ENCODE results near the gene C1QB.

GRCh38 chr1:22688466-22688865, 35.4 kb downstream of the C1QB start:
- no peak for TF ChIP-seq CTCF (IDR thresholded peaks at IDR 0.05)
- TF ChIP-seq EZH2 (IDR thresholded peaks at IDR 0.05; ENCODE audit: borderline replicate concordance, insufficient read depth, low read depth, low read length, poor library complexity, severe bottlenecking): no peak

Measured in B cell (primary cell).